ENCODE results near the gene SH3PXD2A.

The SH3PXD2A gene

GRCh38 chr10:103572347-103573204, 282.8 kb downstream of the SH3PXD2A start:
- DNase-seq, result no peak

DNA sequence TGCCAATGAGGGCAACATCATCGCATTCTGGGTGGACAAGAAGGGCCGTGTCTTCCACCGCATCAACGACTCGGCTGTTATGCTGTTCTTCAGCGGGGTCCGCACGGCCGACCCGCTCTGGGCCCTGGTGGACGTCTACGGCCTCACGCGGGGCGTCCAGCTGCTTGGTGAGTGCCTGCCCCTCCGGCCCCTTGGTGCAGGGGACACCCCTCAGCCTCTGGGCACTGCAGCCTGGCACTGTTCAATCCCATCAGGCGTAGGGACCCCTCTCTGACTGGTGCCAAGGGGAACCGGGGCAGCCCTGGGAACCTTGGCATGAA, 283.8 kb downstream of the SH3PXD2A start:
- DNase-seq, result no peak

DNA sequence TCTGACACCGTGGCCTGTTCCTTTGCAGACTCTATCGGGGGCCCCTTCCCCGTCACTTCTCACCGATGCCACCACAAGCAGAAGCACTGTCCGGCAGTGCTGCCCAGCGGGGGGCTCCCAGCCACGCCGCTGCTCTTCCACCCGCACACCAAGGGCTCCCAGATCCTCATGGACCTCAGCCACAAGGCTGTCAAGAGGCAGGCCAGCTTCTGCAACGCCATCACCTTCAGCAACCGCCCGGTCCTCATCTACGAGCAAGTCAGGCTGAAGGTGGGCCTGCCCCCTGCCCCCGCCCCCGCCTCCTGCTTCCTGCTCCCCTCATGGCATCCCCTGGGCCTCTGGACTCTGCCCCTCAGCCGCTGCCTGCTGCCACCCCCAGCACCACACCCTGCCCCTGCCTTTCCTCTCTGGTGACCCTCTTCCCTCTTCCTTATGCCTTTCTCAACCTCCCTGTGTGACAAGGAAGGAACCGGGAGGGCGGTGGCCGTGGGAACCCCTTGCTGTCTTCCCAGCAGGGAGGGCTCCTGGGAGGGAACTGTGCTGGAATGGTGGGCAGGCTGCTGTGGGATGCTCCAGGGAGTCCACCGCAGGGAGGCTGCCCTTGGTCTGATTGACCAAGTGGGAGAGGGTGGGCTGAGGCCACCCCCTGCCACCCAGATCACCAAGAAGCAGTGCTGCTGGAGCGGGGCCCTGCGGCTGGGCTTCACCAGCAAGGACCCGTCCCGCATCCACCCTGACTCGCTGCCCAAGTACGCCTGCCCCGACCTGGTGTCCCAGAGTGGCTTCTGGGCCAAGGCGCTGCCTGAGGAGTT, 284.3 kb downstream of the SH3PXD2A start:
- DNase-seq, result no peak

DNA sequence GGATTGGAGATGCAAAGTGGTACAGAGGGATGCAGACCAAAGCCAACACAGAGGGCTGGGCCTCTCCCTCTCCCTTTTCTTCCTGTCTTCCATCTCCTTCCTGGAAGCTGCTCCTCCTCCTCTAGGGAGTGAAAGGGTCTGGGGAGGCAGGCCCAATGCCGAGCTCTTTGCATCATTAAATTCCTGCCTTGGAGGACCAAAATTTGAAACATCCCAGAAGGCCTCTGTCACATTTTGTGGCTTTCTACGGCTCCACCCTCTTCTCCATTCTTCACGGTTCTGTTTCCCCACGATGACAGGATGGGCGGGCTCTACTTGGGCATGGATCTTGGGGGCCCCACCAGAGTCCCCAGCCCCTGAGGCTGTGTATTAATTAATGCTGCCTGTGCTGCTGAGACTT, 285.5 kb downstream of the SH3PXD2A start:
- no peak for DNase-seq

DNA sequence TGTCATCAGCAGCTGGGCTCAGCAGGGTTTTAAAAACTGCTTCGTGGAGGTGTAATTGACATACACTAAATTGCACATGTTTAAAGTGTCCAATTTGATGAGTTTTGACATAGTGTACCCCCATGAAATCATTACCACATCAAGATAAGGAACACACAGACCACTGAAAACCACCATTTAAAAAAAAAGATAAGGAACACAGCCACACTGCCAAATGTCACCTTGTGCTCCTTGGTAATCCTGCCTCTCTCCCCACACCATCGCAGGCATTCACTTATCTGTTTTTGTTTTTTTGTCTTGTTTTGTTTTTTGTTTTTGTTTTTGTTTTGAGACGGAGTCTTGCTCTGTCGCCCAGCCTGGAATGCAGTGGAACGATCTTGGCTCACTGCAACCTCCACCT, 286.9 kb downstream of the SH3PXD2A start:
- no peak for DNase-seq

GRCh38 chr10:103566536-103566935, 288.8 kb downstream of the SH3PXD2A start:
- DNase-seq, result no peak

DNA sequence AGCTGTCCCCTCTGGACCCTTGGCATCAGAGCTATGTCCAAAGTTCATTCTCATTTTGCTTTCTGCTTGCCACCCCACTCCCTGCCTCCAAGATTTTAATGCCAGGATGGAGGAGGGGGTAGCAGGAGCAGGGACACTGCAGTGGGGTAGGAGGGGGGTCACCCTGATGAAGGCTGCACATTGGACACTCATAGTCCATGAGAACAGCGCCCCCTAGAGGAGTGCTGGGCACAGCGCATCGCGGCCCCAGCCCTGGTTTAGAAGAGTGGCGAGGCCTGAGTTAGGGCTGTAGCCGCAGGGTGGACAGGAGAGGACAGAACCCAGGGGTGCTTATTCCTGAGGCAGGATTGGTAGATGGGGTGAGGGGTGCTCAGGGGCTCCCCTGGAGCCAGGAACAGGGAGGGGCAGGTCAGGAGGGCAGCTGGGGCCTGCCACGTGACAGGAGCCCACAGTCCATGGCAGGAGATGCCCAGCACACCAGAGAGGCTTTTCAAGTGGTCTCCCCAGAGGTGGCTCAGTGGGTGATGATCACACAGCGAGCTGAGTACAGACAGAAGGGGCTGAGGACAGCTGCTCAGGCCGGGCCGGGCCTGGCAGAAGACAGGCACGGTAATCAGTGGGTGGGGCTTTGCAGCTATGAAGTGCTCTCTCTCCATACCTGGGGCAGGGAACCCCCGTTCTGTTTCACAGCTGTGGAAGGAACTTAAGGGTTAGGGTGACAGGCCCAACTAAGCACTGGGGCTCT, 290.4 kb downstream of the SH3PXD2A start:
- no peak for DNase-seq

DNA sequence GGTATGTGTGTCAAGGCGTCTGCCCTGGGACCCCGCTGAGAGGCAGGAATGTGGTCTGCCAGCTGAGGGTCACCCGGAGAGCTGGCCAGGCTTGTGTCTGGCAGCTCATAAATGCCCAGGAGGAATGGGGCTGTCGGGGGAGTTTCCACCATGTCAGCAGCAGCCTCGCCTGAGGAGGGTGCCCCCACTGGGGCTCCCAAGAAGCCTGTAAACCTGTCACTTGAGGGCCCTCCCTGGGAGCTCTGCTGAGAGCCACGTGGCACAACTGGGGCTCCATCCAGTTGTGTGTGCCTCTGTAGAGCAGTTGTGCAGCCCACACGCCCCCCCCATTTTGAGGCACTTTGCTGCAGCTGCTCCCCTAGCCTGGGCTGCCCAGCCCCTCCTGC, 291.3 kb downstream of the SH3PXD2A start:
- DNase-seq, result peak; percentile 18

- DNase-seq, result no peak
Measured at GRCh38 chr10:103563231-103564115, 291.9 kb downstream of the SH3PXD2A start.

- no peak for DNase-seq
Measured at GRCh38 chr10:103562383-103562782, 293.0 kb downstream of the SH3PXD2A start.

DNA sequence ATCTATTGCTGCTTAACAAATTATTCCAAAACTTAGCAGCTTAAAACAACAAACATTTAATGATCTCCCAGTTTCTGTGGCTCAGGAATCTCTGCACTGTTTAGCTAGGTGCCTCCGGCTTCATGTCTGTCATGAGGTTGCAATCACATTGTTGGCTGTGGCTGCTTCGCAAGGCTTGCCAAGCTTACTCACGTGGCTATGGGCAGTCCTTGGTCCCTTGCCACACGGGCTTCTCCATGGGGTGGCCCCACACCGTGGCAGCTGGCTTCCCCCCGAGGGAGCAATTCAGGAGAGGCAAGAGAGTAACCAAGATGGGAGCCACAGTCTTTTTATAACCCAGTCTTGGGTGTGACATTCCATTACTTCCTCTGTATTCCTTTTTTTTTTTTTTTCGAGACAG, 294.5 kb downstream of the SH3PXD2A start:
- DNase-seq, result no peak

DNA sequence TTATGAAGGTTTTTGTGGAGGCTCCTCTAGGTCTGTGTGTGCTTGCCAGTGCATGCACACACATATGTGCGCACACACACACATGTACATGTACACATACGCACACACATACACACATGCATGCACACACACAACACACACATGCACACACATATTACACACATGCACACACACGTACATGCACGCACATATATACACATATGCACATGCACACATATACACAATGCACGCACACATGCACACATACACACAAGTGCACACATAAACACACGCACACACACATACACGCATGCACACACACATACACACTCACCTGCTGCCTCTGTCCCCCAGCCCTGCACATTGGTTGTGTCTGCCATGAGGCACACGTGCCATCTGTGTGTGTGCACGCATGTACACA, 295.6 kb downstream of the SH3PXD2A start:
- DNase-seq, result no peak

DNA sequence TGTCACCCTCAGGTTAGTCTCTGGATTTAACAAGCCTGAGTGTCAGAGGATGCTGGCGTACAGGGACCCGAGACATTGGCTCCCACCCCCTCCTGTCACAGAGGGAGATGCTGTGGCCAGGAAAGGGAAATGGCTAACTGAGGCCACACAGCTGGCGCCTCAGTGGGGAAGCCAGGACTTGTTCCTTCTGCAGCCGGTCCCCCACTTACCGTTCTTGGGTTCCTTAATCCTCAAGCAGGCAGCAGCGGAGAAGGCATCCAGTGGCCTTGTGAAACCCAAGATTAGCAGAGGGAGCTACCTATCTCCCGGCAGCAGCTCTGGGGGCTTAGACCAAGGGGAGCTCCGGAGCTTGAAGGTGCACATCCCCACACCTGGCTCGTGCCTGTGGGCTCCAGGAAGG, 296.5 kb downstream of the SH3PXD2A start:
- DNase-seq, result no peak

DNA sequence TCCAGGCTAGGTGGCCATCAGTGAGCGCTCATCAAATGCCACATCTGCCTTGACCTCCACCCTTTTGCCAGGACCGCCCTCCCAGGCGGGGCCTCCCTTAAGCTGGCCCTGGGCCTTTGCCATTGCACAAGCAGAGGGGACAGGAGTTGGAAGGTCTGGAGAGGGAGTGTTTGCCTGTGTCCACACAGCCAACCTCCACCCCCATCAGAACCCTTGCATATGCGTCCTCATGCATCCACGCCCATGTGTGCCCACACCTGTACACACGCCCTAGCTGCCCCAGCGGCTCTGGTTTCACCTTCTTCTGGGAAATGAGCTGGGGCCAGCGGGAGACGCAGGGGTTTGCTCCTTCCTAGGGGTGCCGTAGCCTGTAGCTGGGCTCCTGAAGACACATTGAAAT, 297.9 kb downstream of the SH3PXD2A start:
- DNase-seq, result no peak

DNA sequence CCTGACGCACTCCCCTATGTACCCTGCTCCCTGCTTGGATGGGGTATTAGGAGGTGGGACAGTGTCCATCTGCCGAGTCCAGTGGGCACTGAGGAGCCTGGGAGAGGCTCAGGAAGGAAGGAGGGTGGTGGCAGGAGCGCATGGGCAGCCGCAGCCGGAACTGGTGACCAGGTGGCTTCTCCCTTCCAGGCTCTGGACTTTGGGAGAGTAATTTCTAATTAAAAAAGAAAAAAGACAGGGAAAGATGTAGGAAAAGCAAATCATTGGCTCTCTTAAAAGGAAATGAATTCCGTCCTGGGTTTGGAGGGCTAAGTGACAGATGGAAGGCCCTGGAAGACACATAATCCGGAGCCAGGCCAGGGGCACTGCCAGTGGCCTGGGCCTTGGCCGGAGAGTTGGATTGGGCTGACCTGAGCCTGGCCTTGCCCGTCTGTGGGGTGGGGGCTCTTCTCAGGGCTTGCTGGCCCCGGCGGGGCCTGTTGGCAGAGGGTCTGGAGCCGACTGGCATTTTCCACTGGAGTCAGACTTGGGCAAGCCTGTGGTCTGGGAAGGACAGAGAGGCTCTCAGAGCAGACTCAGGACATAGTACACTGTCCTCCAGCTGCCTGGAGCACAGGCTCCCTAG, 298.9 kb downstream of the SH3PXD2A start:
- DNase-seq, result no peak

GRCh38 chr10:103555712-103556111, 299.7 kb downstream of the SH3PXD2A start:
- no peak for DNase-seq

DNA sequence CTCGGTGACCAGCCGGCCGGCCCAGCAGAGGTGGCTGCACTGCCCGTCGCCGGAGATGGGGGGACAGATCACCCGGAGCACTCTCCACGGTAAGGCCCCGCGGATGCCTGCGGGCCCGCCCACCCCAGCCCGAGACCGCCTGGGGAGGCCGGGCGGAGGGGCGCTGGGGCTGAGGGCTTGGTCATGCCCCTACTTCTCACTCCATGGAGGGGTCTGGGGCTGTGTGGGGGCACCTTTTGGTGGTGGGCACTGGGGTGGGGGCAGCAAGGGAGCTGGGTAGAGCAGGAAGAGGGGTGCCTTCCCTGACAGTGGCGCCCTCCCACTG, 300.1 kb downstream of the SH3PXD2A start:
- no peak for DNase-seq

GRCh38 chr10:103554488-103555324, 300.7 kb downstream of the SH3PXD2A start:
- peak; percentile 73 for DNase-seq

- no peak for DNase-seq
Measured at GRCh38 chr10:103553743-103554487, 301.5 kb downstream of the SH3PXD2A start.

All from NCI-H2171 treated with DMSO at 0.1 percent for 48 hours (cell line).